Loucy (cell line): ENCODE data around the gene FOXC1.

ENCODE experiments used
- CTCF ChIP-seq: fragments of 200-600 bp; sonication (generic); conservative IDR thresholded peaks from 2 replicates; pipeline ENCODE4 v1.5.1; 2014; ENCODE audit warnings: mild to moderate bottlenecking, antibody characterized with exemption, low read length
- EZH2phosphoT487 ChIP-seq: fragments of 200-600 bp; IDR thresholded peaks from 2 replicates; pipeline ENCODE4 v1.6.1; 2018; ENCODE audit warnings: antibody characterized with exemption, mild to moderate bottlenecking, moderate library complexity, borderline replicate concordance

GRCh38 chr6:1609648-1610496 lies at the start of gene FOXC1:
- TF ChIP-seq EZH2phosphoT487: no peak
- TF ChIP-seq CTCF: no peak
